ENCODE data around the gene ZSCAN10.

DNA sequence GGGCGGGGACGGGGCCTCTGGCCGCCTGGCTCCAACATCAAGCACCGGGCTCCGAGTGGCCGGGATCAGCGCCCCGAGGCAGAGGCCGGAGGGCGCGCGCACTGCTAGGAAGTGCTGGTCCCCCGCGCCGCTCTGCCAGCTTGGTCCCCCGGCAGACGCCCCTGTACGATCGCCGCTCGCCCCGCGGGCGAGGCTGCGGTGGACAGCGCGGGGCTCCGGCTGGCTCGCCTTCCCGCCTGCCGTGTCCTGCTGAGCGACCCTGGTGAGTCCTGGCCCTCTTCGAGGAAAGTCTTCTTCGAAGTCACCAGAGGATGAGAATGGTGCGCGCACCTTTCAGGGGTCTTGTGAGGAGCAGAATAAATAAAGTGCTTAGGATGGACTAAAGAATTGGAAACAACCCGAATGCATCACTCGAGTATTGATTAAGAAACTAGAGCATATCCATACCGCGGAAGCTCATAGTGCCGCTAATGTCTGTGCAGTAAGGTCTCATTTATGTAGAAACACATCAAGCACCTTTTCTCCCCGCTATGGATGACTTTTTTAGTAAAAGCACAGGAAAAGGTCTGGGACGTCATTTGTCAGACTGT, 36.1 kb upstream of the ZSCAN10 start:
- TF ChIP-seq POLR2AphosphoS5 (IDR thresholded peaks at IDR 0.05) (no peak), POLR2A (IDR thresholded peaks at IDR 0.05) (no peak), EP300 (IDR thresholded peaks at IDR 0.05) (no peak)
- TF ChIP-seq, protein P1, sequence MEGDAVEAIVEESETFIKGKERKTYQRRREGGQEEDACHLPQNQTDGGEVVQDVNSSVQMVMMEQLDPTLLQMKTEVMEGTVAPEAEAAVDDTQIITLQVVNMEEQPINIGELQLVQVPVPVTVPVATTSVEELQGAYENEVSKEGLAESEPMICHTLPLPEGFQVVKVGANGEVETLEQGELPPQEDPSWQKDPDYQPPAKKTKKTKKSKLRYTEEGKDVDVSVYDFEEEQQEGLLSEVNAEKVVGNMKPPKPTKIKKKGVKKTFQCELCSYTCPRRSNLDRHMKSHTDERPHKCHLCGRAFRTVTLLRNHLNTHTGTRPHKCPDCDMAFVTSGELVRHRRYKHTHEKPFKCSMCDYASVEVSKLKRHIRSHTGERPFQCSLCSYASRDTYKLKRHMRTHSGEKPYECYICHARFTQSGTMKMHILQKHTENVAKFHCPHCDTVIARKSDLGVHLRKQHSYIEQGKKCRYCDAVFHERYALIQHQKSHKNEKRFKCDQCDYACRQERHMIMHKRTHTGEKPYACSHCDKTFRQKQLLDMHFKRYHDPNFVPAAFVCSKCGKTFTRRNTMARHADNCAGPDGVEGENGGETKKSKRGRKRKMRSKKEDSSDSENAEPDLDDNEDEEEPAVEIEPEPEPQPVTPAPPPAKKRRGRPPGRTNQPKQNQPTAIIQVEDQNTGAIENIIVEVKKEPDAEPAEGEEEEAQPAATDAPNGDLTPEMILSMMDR (IDR thresholded peaks at IDR 0.05), result no peak

Data from sigmoid colon (tissue), 4 donors.